Astrocyte (in vitro differentiated cells and primary cell): ENCODE measurements around the gene TIMM44.

Experiments used
- EZH2 ChIP-seq: IDR thresholded peaks from 2 replicates; pipeline ENCODE4 v1.6.1; 2012; ENCODE audit warnings: mild to moderate bottlenecking, low read length, inconsistent platforms; ENCODE audit not compliant: insufficient read depth
- TF ChIP-seq, protein P1 (sequence below): IDR thresholded peaks from 2 replicates; pipeline ENCODE4 v1.5.1; 2011; ENCODE audit warnings: low read depth, mild to moderate bottlenecking, inconsistent platforms, low read length, moderate library complexity; ENCODE audit not compliant: insufficient read depth

DNA sequence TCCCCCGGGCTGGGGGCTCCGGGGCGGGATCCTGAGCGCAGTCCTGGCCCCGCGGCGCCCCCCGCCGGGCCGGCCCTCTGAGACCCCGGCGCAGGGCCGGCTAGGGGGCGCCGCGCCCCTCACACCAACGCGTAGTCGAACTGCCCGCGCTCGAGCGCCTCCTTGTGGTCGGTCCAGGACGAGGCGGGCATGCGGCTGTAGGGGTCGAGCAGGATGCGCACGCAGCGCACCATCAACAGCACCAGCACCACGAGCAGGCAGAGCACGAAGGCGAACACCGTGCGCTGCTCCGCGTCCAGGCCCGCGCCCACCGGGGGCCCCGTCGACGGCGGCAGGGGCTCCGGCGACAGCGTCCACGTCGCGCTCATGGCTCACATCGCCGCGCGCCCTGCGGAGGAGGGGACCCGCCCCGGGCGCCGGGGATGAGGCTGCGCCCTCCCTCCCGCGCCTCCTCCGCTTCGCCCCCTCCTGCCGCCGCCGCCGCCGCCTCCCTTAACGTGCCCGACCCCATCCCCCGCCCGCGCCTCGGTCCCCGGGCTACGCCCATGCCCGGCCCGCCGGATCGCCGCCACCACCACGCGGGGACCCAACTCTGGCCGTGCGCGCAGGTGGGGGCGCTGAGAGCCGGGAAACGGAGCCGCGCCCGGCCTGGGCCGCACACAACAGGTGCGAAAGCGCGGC lies 18.2 kb downstream of the TIMM44 start:
- TF ChIP-seq, protein P1, sequence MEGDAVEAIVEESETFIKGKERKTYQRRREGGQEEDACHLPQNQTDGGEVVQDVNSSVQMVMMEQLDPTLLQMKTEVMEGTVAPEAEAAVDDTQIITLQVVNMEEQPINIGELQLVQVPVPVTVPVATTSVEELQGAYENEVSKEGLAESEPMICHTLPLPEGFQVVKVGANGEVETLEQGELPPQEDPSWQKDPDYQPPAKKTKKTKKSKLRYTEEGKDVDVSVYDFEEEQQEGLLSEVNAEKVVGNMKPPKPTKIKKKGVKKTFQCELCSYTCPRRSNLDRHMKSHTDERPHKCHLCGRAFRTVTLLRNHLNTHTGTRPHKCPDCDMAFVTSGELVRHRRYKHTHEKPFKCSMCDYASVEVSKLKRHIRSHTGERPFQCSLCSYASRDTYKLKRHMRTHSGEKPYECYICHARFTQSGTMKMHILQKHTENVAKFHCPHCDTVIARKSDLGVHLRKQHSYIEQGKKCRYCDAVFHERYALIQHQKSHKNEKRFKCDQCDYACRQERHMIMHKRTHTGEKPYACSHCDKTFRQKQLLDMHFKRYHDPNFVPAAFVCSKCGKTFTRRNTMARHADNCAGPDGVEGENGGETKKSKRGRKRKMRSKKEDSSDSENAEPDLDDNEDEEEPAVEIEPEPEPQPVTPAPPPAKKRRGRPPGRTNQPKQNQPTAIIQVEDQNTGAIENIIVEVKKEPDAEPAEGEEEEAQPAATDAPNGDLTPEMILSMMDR: peak; percentile 65
- no peak for TF ChIP-seq EZH2
